ENCODE measurements around the gene GDI2. TPM values are rescaled to one million over a fixed set of nuclear protein-coding genes. Genes with fewer than 3 reads are reported as not detected.

GDI2 gene
- total and polyA plus RNA-seq, 9 of the 15 experiments (the other 6 are each of a cell fraction or from before 2014, with no cell fraction given) = 262 to 424 (median 287) TPM

GRCh38 chr10:5738427-5738826, 74.8 kb downstream of the GDI2 start:
- no peaks in the 10 kb centered on the region for H4K20me1 ChIP-seq (replicated peaks; ENCODE audit: control insufficient read depth, insufficient read depth, low read length)
- H3K27ac ChIP-seq (ENCODE audit: extremely low read depth, low read depth, low read length) = no peak overlapping the region
- no TSS peak for BruUV-seq (replicated peaks)
- no peak overlapping the region for H3K9ac ChIP-seq (ENCODE audit: insufficient read depth in 1 of 2, low read depth in 2 of 2, low read length in 2 of 2)
- in situ Hi-C loops (cut with MboI) (no loop called here), intact Hi-C loops (cut with micrococcal nuclease) (loop anchor here (10.0 kb wide), 1 partner anchor 104 kb away; no protein-coding TSS in a partner anchor)
- H3K4me3 ChIP-seq = no peak overlapping the region
- no peak for ATAC-seq
- WGBS (ENCODE audit: insufficient coverage, low coverage, missing lambda C conversion rate) = 65% methylated on average over 2 of the region's 2 CpGs
- H3K4me2 ChIP-seq (ENCODE audit: insufficient read depth, low read length) = no peak overlapping the region
- peaks cover 87% of the 10 kb centered on the region for H3K36me3 ChIP-seq (ENCODE audit: control insufficient read depth, insufficient read depth, low read length)
- H3K9me1 ChIP-seq (ENCODE audit: control insufficient read depth, insufficient read depth, low read length) = no peaks in the 10 kb centered on the region
- no peaks in the 10 kb centered on the region for H3K27me3 ChIP-seq (ENCODE audit: control insufficient read depth in 2 of 2, insufficient read depth in 2 of 2, low read length in 2 of 2)
- no peak for FAIRE-seq
- no peaks in the 10 kb centered on the region; the same call in 2 of the 3 replicates for H3K79me2 ChIP-seq (ENCODE audit: control insufficient read depth, insufficient read depth, low read length)
- ChIA-PET CTCF (ENCODE audit: low intra/inter-chr PET ratio) (no interaction called here), POLR2A (no interaction called here)
- H2AFZ ChIP-seq (ENCODE audit: low read depth, low read length) = no peak overlapping the region
- H3K9me3 ChIP-seq (replicated peaks; ENCODE audit: control insufficient read depth, insufficient read depth, low read depth, low read length) = no peaks in the 10 kb centered on the region
- no peaks in the 10 kb centered on the region for H3K4me1 ChIP-seq (replicated peaks in 1 of 2; ENCODE audit: control insufficient read depth in 2 of 2, insufficient read depth in 2 of 2, low read length in 2 of 2)
- DNase-seq (ENCODE audit: extremely low read depth in 1 of 4, low spot score in 3 of 4) = no peak
- TF ChIP-seq, protein P1, sequence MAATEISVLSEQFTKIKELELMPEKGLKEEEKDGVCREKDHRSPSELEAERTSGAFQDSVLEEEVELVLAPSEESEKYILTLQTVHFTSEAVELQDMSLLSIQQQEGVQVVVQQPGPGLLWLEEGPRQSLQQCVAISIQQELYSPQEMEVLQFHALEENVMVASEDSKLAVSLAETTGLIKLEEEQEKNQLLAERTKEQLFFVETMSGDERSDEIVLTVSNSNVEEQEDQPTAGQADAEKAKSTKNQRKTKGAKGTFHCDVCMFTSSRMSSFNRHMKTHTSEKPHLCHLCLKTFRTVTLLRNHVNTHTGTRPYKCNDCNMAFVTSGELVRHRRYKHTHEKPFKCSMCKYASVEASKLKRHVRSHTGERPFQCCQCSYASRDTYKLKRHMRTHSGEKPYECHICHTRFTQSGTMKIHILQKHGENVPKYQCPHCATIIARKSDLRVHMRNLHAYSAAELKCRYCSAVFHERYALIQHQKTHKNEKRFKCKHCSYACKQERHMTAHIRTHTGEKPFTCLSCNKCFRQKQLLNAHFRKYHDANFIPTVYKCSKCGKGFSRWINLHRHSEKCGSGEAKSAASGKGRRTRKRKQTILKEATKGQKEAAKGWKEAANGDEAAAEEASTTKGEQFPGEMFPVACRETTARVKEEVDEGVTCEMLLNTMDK (IDR thresholded peaks at IDR 0.05; ENCODE audit: borderline replicate concordance, insufficient read depth, low read depth, low read length, poor library complexity, severe bottlenecking) = no peak
- TF ChIP-seq RREB1 (CRISPR knock-in tag; IDR thresholded peaks at IDR 0.05) (no peak), ZBTB11 (CRISPR knock-in tag; IDR thresholded peaks at IDR 0.05) (no peak), YBX1 (IDR thresholded peaks at IDR 0.05) (no peak), ZBTB7A (IDR thresholded peaks at IDR 0.05; ENCODE audit: borderline replicate concordance, control insufficient read depth, low read depth, low read length) (no peak), TGIF2 (CRISPR knock-in tag; IDR thresholded peaks at IDR 0.05) (no peak), POLR2A (conservative IDR thresholded peaks at IDR 0.05) (no peak), KHSRP (IDR thresholded peaks at IDR 0.05) (no peak), ILK (tag; IDR thresholded peaks at IDR 0.05; ENCODE audit: borderline replicate concordance, low read depth) (no peak), BMI1 (IDR thresholded peaks at IDR 0.05; ENCODE audit: low read length) (no peak), ATF7 (IDR thresholded peaks at IDR 0.05) (peak; percentile 20; the same call in 1 of the 2 replicates), PHF21A (IDR thresholded peaks at IDR 0.05; ENCODE audit: borderline replicate concordance, low read depth) (no peak)

All from K562 (cell line).